HepG2 (cell line): Measurements from ENCODE around the gene LAMA5. TPM values are rescaled to one million over a fixed set of nuclear protein-coding genes. Genes with fewer than 3 reads are reported as not detected.
A peak's percentile ranks its signal among the peaks of the same experiment; 100 is the strongest.

Source experiments
- CBX5 ChIP-seq: sonication (generic); formaldehyde crosslinking; IDR thresholded peaks from 2 replicates; pipeline ENCODE4 v1.4.0; 2020; ENCODE audit warnings: missing genetic modification reagents, borderline replicate concordance
- CREB1 ChIP-seq, 2 experiments: fragments of 450-650 bp in 1 of 2; IDR thresholded peaks; 2 replicates each; pipeline ENCODE4 v1.6.1; 2016 to 2017; ENCODE audit warnings: control low read depth in 1 of 2, mild to moderate bottlenecking in 1 of 2, missing compliant biosample characterization in 1 of 2, missing genetic modification characterization in 1 of 2
- GTF3A ChIP-seq: sonication (generic); formaldehyde crosslinking; conservative IDR thresholded peaks from 2 replicates; pipeline ENCODE4 v1.4.0; 2020; ENCODE audit warnings: mild to moderate bottlenecking, missing genetic modification reagents
- HNRNPH1 ChIP-seq: fragments of 200-400 bp; formaldehyde crosslinking; optimal IDR thresholded peaks from 2 replicates; pipeline ENCODE3; 2017; ENCODE audit warnings: mild to moderate bottlenecking, low read depth, low read length
- ISX ChIP-seq: sonication (generic); formaldehyde crosslinking; conservative IDR thresholded peaks from 2 replicates; pipeline ENCODE4 v1.5.0; 2020; ENCODE audit warnings: missing genetic modification reagents
- KAT7 ChIP-seq: IDR thresholded peaks from 2 replicates; pipeline ENCODE4 v1.6.1; 2018; ENCODE audit warnings: borderline replicate concordance, missing compliant biosample characterization
- KDM3A ChIP-seq: IDR thresholded peaks from 2 replicates; pipeline ENCODE4 v1.6.1; 2018; ENCODE audit warnings: low read depth, missing compliant biosample characterization
- MEF2D ChIP-seq: sonication (generic); formaldehyde crosslinking; IDR thresholded peaks from 2 replicates; pipeline ENCODE4 v1.5.1; 2020; ENCODE audit warnings: mild to moderate bottlenecking, missing genetic modification reagents
- MTF1 ChIP-seq: sonication (generic); formaldehyde crosslinking; IDR thresholded peaks from 2 replicates; pipeline ENCODE4 v1.5.0; 2020; ENCODE audit warnings: missing genetic modification reagents
- NFKB2 ChIP-seq: sonication (generic); formaldehyde crosslinking; IDR thresholded peaks from 2 replicates; pipeline ENCODE4 v1.4.0; 2020; ENCODE audit warnings: missing genetic modification reagents, borderline replicate concordance
- NRL ChIP-seq: sonication (generic); formaldehyde crosslinking; IDR thresholded peaks from 2 replicates; pipeline ENCODE4 v1.5.0; 2020; ENCODE audit warnings: missing genetic modification reagents, mild to moderate bottlenecking, moderate library complexity, borderline replicate concordance
- TCF7L2 ChIP-seq: IDR thresholded peaks from 2 replicates; pipeline ENCODE4 v1.6.1; 2011; ENCODE audit warnings: mild to moderate bottlenecking, low read depth, low read length, moderate library complexity
- ZFX ChIP-seq: sonication (generic); formaldehyde crosslinking; IDR thresholded peaks from 2 replicates; pipeline ENCODE4 v1.4.0; 2020; ENCODE audit warnings: mild to moderate bottlenecking, low read depth, missing genetic modification reagents, moderate library complexity
- ZNF30 ChIP-seq: sonication (generic); formaldehyde crosslinking; IDR thresholded peaks from 2 replicates; pipeline ENCODE4 v1.5.0; 2020; ENCODE audit warnings: mild to moderate bottlenecking, missing genetic modification reagents
- ZNF383 ChIP-seq: sonication (generic); formaldehyde crosslinking; IDR thresholded peaks from 2 replicates; pipeline ENCODE4 v1.4.0; 2020; ENCODE audit warnings: missing genetic modification reagents, mild to moderate bottlenecking, borderline replicate concordance
- ZNF615 ChIP-seq: sonication (generic); formaldehyde crosslinking; IDR thresholded peaks from 2 replicates; pipeline ENCODE4 v1.5.0; 2020; ENCODE audit warnings: mild to moderate bottlenecking, missing genetic modification reagents, borderline replicate concordance
- ZNF713 ChIP-seq: sonication (generic); formaldehyde crosslinking; IDR thresholded peaks from 2 replicates; pipeline ENCODE4 v1.4.0; 2020; ENCODE audit warnings: mild to moderate bottlenecking, missing genetic modification reagents
- polyA plus RNA-seq, 8 experiments: library from polyadenylated mRNA; depleted of rRNA in 3 of 8; stranded (reverse) in 7 of 8; unstranded in 1 of 8; fragments of >200 nt; fragmentation: Illumina TruSeq in 4 of 8; extraction: Trizol in 4 of 8; gene quantifications; 2 replicates each; pipeline versions ENCODE4 v1.2.1 to v1.2.3, GENCODE V29; 2011 to 2016; ENCODE audit warnings: low read depth in 4 of 8, missing spikeins in 1 of 8, mixed read lengths in 1 of 8; ENCODE audit not compliant: insufficient read depth in 1 of 8
- total RNA-seq, 5 experiments: library from RNA; depleted of rRNA; stranded (reverse); fragments of >200 nt; fragmentation: Illumina TruSeq; extraction: Trizol; gene quantifications; 2 replicates each; pipeline ENCODE4 v1.2.3, GENCODE V29; 2016; ENCODE audit warnings: low read depth in 1 of 5
- TF ChIP-seq, protein P1 (sequence below): sonication (generic); formaldehyde crosslinking; IDR thresholded peaks from 2 replicates; pipeline ENCODE4 v1.4.0; 2020; ENCODE audit warnings: missing genetic modification reagents
- TF ChIP-seq, protein P2 (sequence below): IDR thresholded peaks from 2 replicates; pipeline ENCODE4 v1.6.1; 2016; ENCODE audit warnings: low read depth, control low read depth
- TF ChIP-seq, protein P3 (sequence below): sonication (generic); formaldehyde crosslinking; IDR thresholded peaks from 2 replicates; pipeline ENCODE4 v1.8.0; 2022; ENCODE audit warnings: mild to moderate bottlenecking, missing genetic modification reagents
- TF ChIP-seq, protein P4 (sequence below): sonication (generic); formaldehyde crosslinking; IDR thresholded peaks from 2 replicates; pipeline ENCODE4 v1.5.0; 2020; ENCODE audit warnings: mild to moderate bottlenecking, missing genetic modification reagents
- TF ChIP-seq, protein P5 (sequence below): sonication (generic); formaldehyde crosslinking; IDR thresholded peaks from 2 replicates; pipeline ENCODE4 v1.5.0; 2020; ENCODE audit warnings: missing genetic modification reagents

The LAMA5 gene
- total and polyA plus RNA-seq, 2 of the 13 experiments (the other 11 are each of a cell fraction or from before 2014, with no cell fraction given): 21.0 to 44.7 TPM

DNA sequence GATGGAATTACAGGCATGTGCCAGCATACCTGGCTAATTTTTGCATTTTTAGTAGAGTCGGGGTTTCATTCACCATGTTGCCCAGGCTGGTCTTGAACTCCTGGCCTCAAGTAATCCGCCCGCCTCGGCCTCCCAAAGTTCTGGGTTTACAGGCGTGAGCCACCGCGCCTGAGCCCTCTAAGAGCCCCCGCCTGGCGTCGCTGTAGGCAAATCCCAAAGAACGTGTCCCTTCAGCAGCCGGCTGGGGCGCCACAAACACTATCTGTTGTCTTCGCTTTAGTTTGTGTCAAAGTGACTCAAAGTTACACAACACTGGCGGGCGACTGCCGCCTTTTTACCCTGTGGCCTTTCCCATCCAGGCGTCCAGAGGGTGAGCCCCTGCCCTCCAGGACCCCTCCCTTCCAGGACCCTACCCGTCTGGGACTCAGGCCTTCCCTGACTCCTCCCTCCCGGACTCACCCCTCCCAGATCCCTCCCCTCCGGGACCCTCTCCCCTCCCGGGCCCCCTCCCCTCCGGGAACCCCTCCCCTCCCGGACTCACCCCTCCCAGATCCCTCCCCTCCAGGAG, 65.3 kb downstream of the LAMA5 start (continued):
- TF ChIP-seq ZFX (CRISPR knock-in tag) (peak; percentile 75), ZNF713 (no peak), NRL (CRISPR knock-in tag) (no peak; the same call in 1 of the 2 replicates), ZNF615 (CRISPR knock-in tag) (peak; percentile 70; the same call in 1 of the 2 replicates), TCF7L2 (no peak), MTF1 (CRISPR knock-in tag) (no peak), CBX5 (CRISPR knock-in tag) (peak; percentile 99), KDM3A (peak; percentile 99), GTF3A (peak; percentile 99), HNRNPH1 (no peak), MEF2D (CRISPR knock-in tag) (peak; percentile 73), CREB1 (IDR thresholded peaks at IDR 0.05) (peak; percentile 66), CREB1 (CRISPR knock-in tag; IDR thresholded peaks at IDR 0.05) (no peak), NFKB2 (CRISPR knock-in tag) (peak; percentile 73; the same call in 1 of the 2 replicates), KAT7 (CRISPR knock-in tag) (0 out of 2 replicates have a peak, but pooled peaks have one; percentile 86), ZNF383 (CRISPR knock-in tag) (0 out of 2 replicates have a peak, but pooled peaks have one; percentile 34), ISX (CRISPR knock-in tag) (no peak), ZNF30 (CRISPR knock-in tag) (no peak)
- TF ChIP-seq, protein P1, sequence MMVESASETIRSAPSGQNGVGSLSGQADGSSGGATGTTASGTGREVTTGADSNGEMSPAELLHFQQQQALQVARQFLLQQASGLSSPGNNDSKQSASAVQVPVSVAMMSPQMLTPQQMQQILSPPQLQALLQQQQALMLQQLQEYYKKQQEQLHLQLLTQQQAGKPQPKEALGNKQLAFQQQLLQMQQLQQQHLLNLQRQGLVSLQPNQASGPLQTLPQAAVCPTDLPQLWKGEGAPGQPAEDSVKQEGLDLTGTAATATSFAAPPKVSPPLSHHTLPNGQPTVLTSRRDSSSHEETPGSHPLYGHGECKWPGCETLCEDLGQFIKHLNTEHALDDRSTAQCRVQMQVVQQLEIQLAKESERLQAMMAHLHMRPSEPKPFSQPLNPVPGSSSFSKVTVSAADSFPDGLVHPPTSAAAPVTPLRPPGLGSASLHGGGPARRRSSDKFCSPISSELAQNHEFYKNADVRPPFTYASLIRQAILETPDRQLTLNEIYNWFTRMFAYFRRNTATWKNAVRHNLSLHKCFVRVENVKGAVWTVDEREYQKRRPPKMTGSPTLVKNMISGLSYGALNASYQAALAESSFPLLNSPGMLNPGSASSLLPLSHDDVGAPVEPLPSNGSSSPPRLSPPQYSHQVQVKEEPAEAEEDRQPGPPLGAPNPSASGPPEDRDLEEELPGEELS (CRISPR knock-in tag): peak; percentile 94
- TF ChIP-seq, protein P2, sequence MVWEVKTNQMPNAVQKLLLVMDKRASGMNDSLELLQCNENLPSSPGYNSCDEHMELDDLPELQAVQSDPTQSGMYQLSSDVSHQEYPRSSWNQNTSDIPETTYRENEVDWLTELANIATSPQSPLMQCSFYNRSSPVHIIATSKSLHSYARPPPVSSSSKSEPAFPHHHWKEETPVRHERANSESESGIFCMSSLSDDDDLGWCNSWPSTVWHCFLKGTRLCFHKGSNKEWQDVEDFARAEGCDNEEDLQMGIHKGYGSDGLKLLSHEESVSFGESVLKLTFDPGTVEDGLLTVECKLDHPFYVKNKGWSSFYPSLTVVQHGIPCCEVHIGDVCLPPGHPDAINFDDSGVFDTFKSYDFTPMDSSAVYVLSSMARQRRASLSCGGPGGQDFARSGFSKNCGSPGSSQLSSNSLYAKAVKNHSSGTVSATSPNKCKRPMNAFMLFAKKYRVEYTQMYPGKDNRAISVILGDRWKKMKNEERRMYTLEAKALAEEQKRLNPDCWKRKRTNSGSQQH (CRISPR knock-in tag): no peak
- TF ChIP-seq, protein P3, sequence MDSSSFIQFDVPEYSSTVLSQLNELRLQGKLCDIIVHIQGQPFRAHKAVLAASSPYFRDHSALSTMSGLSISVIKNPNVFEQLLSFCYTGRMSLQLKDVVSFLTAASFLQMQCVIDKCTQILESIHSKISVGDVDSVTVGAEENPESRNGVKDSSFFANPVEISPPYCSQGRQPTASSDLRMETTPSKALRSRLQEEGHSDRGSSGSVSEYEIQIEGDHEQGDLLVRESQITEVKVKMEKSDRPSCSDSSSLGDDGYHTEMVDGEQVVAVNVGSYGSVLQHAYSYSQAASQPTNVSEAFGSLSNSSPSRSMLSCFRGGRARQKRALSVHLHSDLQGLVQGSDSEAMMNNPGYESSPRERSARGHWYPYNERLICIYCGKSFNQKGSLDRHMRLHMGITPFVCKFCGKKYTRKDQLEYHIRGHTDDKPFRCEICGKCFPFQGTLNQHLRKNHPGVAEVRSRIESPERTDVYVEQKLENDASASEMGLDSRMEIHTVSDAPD (CRISPR knock-in tag): no peak
- TF ChIP-seq, protein P4, sequence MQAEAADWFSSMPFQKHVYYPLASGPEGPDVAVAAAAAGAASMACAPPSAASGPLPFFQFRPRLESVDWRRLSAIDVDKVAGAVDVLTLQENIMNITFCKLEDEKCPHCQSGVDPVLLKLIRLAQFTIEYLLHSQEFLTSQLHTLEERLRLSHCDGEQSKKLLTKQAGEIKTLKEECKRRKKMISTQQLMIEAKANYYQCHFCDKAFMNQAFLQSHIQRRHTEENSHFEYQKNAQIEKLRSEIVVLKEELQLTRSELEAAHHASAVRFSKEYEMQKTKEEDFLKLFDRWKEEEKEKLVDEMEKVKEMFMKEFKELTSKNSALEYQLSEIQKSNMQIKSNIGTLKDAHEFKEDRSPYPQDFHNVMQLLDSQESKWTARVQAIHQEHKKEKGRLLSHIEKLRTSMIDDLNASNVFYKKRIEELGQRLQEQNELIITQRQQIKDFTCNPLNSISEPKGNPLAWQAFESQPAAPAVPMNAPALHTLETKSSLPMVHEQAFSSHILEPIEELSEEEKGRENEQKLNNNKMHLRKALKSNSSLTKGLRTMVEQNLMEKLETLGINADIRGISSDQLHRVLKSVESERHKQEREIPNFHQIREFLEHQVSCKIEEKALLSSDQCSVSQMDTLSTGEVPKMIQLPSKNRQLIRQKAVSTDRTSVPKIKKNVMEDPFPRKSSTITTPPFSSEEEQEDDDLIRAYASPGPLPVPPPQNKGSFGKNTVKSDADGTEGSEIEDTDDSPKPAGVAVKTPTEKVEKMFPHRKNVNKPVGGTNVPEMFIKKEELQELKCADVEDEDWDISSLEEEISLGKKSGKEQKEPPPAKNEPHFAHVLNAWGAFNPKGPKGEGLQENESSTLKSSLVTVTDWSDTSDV (CRISPR knock-in tag): no peak
- TF ChIP-seq, protein P5, sequence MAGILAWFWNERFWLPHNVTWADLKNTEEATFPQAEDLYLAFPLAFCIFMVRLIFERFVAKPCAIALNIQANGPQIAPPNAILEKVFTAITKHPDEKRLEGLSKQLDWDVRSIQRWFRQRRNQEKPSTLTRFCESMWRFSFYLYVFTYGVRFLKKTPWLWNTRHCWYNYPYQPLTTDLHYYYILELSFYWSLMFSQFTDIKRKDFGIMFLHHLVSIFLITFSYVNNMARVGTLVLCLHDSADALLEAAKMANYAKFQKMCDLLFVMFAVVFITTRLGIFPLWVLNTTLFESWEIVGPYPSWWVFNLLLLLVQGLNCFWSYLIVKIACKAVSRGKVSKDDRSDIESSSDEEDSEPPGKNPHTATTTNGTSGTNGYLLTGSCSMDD: no peak
